Stimulated activated CD8-positive, alpha-beta memory T cell treated with anti-CD3 and anti-CD28 coated beads, Interleukin-7, amount 100 ng/mL, for 4 hours (primary cell): ENCODE data around the gene CLIP1.
"Not testable (repeated sequence)": the region's sequence is repeated elsewhere in the genome, so short reads cannot be mapped to it uniquely, and the experiment has no call there.

Experiments
- DNase-seq, 2 donors: peaks; one replicate each; pipeline ENCODE4 v3.0.0-alpha.2; 2020; ENCODE audit warnings: low read depth in 2 of 2

The CLIP1 gene

DNA sequence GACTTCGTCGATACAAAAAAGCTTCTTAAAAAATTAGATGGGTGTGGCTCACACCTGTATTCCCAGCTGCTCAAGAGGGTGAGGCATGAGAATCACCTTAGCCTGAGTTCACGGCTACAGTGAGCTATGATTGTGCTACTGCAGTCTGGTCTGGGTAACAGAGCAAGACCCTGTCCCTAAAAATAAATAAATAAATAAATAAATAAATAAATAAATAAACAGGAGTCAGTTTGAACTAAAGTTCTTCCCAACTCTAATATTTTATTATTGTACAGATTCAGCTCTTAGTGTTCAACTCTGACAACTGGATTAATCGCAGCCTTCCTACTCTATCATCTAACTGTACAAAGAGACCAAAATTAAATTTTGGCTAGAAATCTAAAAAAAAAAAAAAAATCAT is 12.7 kb upstream of the CLIP1 start:
- no peak for DNase-seq

DNA sequence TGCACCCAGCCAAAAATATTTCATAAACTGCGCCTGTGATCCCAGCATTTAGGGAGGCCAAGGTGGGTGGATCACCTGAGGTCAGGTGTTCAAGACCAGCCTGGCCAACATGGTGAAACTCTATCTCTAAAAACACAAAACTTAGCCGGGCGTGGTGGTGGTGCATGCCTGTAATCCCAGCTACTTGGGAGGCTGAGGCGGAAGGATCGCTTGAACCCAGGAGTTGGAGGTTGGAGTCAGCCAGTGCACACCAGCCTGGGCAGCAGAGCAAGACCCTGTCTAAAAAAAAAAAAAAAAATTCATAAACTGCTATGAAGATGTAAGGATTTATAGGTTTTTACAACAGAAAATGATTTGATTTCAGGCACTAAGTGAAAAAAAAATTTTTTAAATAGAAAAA is 6.6 kb upstream of the CLIP1 start:
- DNase-seq, result not testable (repeated sequence)

DNA sequence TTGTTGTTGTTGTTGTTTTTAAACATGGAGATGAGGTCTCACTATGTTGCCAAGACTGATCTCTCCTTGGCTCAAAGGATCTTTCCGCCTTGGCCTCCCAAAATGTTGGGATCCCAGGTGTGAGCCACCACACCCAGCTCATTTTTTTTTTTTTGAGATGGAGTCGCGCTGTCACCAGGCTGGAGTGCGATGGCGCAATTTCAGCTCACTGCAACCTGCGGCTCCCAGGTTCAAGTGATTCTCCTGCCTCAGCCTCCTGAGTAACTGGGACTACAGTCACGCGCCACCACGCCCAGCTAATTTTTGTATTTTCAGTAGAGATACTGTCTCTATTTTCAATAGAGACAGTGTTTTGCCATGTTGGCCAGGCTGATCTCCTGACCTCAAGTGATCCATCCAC is 4.9 kb upstream of the CLIP1 start:
- no peak for DNase-seq

DNA sequence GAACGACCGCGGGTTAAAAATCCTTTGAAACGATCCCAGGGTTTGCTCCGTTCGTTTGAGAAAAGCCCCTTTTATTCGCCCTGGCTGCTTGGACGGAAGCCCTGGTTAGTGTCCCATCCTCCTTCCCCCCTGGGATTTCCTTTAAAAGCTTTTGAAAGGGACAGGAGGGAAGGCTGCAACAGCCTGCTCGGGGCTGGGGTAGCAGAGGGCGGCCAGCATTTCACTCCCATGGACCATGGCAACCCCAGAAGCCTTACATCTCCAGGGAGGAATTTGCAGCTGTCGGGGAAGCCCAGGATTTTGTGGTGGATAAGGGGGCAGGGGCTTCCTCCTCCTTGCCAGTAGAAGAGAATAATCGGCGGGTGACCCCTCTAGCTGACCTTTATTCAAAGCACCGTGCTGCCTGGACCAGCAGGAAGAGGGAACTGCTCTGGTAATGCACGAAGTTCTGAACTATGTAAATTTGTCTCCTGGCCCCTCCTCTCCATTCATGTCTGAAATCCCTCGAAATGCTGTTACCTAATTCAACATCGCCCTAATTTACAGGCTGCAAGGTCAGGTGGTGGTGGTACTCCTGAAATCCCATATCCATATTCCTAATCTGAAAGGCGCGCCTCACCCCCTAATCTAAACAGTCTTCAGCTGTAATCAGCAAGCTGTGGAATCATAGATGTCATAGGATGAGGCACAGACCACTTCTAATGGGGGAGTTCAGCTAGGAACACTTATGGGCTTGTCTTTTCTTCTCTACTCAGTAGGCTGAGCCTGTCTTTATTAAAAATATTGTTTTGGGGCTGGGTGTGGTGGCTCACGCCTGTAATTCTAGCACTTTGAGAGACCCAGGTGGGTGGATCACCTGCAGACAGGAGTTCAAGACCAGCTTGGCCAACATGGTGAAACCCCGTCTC is 1.0 kb upstream of the CLIP1 start:
- no peak for DNase-seq

DNA sequence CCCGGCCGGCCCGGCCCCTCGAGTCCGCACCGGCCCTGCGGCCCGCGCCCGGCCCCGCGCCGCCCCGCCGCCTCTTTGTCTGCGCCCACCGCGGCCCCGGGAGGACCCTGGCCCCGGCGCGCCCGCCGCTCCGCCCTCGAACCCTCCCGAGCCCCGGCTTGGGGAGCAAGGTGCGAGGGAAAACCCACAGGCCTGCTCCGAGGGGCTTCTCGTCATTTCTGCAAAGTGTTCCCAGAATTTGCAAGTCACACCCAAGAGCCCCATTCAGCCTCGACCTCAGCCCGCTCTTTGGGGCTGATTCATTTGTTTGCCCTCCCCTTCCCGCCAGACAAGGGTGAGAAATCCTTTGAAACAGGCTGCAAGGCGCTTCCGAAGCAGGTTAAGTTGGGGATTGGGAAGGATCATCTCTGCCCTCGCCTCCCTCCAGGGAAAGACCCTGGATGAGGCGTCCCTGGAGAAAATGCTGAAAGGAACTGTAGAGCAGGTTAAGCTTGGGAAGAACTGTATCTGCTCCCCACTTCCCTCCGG is 325 bp upstream of the CLIP1 start:
- DNase-seq, result peak; percentile 49 to 55

DNA sequence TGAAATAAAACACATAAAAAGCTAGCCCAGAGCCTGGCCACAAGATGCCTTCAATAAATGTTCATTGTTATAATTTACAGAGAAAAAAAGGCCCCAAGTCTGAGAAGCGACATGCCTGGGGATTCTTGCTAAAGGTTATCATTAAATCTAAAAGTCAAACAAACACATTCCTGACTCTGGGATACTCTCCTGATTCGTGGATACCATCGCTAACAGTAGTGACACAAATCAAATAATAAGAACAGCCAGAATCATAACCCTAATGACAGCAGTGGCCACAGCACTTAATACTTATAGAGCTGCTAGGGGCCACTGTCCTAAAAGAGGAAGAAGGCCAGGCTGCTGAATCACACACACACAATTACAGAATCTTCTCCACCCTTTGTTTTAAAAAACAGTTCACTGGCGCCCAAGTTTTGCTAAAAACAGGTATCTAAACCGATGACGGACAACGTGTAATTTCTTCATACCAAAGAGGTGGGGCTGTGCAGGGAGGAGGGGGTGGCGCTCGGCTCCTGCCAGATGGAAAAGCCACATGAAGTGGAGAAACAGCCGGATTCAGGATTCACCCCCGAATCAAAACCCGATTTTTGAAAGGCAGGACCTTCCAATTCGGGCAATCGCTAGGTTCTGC is 1.2 kb downstream of the CLIP1 start:
- peak in 1 of 2 donors; percentile 3 for DNase-seq

DNA sequence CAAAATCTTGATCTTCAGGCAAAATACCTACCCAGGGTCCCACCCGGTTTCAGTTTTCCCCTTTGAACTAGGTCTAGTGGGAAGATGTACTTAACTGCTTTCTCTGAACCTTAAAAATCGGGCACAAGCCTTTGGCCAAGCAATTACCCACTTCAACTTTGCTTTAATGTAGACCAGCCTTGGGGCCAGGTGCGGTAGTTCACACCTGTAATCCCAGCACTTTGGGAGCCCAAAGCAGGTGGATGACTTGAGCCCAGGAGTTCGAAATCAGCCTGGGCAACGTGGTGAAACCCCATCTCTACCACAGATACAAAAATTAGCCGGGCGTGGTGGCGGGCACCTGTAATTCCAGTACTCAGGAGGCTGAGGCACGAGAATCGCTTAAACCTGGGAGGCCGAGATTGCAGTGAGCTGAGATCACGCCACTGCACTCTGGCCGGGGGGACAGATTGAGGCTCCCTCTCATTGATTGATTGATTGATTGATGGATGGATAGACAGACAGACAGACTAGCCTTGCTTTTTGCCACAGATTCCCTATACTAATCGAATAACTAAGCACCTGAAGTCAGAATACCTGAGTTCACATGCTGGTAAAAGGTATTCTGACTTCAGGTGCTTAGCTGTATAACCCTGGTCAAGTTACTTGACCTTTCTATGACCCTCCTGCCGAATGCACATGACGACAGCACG is 1.9 kb downstream of the CLIP1 start:
- no peak for DNase-seq

DNA sequence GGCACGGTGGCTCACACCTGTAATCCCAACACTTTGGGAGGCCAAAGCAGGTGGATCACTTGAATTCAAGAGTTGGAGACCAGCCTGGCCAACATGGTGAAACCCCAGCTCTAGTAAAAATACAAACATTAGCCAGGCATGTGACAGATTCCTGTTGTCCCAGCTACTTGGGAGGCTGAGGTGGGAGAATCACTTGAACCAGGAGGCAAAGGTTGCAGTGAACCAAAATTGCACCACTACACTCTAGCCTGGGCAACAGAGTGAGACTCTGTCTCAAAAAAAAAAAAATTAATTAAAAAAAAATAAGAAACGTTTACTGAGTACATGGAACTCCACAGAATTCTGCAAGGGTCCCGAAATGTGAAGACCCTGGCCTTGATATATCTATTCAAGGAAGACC is 3.4 kb downstream of the CLIP1 start:
- DNase-seq, result not testable (repeated sequence)

DNA sequence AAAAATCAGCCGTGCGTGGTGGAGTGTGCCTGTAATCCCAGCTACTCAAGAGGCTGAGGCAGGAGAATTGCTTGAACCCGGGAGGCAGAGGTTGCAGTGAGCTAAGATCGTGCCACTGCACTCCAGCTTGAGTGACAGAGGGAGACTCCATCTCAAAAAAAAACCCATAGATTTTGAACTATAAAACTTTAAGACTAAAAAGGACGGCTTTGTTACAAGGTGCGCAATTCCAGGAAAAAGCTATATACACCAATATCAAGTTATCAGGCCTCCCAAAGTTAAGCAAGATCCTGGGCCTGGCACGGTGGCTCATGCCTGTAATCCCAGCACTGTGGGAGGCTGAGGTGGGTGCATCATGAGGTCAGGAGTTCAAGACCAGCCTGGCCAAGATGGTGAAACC is 6.8 kb downstream of the CLIP1 start:
- not testable (repeated sequence) for DNase-seq

DNA sequence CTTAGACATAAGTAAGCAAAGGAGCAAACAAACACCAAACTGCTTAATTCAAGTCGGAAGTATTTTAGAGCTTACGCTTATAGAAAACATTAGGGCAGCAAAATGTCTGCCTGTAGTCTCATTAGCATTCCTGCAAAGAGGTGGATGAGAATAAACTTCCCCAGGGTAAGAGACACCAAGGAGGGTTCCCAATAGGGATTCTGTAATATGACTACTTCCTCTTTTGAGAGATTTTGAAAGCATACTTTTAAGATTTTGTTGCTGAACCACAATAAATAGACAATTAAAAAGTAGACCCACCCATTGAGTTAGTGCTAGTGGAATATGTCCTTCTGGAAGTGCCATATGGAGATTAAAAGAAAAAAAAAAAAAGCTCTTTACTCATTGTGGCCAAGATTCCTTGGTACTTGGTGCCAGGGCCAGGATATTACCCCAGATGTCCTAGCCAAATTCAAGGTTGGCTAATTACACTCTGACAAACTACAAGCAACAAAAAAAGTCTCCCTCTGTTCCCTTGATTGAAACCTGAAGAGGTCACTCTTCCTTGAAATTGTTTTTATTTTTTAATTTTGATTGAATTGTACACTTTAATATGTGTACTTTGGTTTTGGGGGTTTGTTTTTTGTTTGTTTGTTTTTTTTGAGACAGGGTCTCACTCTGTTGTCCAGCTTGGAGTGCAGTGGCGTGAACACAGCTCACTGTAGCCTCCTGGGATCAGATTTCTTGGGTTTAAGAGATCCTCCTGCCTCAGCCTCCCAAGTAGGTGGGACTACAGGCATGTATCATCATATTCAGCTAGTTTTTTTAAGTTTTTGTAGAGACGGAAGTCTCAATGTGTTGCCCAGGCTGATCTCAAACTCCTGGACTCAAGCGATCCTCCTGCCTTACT is 8.7 kb downstream of the CLIP1 start:
- DNase-seq, result no peak

DNA sequence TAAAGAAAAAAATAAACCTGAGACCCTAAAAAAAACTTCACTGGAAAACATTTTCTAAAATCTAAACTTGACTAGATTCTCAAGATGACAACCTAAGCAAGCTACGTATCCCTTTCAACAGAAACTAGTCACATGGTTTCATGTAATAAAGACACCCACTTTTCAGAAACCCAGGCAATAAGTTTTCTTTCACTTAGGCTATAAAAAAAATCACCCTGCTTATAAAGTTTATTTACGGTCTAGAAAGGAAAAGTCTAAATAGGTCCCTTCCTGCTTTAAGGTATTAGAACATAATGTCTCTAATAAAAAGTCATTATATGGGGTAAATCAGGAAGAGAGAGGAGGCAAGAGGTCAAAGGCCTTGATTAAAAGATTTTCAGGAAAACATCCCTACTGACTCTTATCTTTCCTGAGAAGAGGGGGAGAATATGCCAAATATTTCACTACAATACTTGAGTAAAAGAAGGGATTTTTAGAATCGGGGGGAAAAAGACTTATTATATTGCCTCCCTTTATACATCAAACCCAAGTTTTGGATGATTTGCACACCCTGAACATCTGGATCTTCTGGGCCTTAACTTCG is 9.5 kb downstream of the CLIP1 start:
- no peak for DNase-seq

DNA sequence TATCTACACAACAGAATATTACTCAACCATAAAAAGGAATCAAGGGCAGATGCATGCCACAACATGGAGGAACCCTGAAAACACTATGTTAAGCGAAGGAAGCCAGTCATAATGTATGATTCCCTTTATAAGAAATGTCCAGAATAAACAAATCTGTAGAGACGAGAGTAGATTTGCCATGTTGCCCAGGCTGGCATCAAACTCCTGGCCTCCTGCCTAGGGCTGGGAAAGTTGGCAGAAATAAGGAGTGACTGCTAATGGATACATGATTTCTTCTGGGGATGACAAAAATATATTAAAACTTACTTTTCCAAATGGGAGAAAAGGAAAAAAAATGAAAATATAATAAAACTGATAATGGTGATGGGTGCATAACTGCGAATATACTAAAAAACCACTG is 10.9 kb downstream of the CLIP1 start:
- DNase-seq, result no peak

DNA sequence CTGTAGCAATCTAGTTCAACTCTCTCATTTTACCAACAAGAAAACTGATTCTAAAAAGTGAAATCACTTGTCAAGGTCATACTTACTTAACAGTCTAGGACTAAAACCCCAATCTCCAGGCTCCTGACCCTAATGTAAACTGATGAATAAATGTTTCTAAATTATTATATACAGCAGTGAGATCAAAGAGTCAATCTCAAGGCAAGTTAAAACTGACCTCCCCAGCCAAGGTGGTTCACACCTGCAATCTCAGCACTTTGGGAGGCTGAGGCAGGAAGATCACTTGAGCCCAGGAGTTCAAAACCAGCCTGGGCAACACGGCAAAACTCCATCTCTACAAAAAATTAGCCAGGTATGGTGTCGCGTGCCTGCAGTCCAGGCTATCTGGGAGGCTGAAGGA is 15.3 kb downstream of the CLIP1 start:
- no peak for DNase-seq

DNA sequence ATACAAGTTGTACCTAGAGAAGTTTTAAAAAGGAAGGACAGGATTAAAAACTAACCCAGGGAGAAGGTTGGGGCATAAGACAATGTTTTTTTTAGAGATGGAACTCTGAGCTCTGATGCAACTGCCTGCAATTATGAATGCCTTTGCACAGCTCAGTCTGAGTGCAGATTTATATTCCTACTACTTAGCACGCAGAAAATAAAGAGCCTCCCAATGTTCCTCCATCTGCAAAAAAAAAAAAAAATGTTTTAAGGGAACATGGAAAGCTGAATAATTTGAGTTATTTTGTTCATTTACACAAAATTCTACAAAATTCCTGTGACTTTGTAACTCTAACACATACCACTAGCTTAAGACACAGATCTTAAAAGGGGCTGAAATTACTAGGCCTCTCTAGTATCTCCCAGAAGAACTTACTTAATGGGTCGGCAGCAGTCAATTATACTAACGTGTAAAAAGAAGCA is 15.7 kb downstream of the CLIP1 start:
- DNase-seq, result no peak

DNA sequence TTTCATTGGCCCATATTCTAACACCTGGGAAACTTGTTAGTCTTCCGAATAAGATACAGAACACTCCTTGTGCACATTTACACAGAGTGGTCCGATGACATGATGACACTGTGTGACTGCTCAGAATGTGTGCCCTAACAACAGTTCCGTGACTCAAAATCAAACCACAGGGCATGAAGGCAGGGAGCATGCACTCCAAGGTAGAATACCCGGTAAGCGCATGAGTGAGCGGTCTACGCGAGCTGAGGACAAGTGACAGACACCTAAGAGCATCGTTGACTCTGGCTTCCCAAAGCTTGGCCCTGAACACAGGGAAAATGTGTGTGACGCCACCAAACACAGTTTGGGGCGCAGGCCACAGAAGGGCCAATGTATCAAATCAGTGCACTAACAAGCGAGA is 18.6 kb downstream of the CLIP1 start:
- no peak for DNase-seq

DNA sequence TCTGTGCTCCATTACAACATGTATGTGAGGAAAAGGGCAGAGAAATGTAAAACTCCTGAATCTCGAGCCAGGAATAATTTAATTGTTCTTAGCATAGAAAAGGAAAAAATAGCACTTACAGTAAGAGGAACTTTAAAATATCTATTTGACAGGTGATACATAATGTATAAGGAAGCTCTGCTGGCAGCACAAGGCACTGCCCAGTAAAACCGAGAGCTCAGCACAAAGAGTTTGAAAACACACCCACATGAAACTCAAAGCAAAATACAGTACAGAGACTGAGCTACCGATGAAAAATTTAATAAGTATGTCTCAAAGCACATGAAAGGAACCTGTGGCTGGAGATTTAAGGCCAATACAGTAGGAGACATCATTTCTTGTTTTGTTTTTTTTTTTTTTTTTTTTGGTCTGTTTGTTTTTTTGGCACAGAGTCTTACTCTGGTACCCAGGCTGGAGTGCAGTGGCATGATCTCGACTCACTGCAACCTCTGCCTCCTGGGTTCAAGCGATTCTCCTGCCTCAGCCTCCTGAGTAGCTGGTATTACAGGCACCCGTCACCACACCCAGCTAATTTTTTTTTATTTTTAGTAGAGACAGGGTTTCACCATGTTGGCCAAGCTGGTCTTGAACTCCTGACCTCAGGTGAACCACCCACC is 19.2 kb downstream of the CLIP1 start:
- DNase-seq, result no peak

DNA sequence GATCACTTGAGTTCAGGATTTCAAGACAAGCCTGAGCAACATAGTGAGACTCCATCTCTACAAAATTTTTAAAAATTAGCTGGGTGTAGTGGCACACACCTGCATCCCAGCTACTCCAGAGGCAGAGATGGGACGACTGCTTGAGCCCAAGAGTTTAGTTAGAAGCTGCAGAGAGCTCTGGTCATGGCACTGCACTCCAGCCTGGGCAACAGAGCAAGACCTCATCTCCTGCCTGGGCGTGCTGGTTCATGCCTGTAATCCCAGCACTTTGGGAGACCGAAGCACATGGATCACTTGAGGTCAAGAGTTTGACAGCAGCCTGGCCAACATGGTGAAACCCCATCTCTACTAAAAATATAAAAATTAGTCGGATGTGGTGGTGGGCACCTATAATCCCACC is 20.2 kb downstream of the CLIP1 start:
- no peak for DNase-seq

DNA sequence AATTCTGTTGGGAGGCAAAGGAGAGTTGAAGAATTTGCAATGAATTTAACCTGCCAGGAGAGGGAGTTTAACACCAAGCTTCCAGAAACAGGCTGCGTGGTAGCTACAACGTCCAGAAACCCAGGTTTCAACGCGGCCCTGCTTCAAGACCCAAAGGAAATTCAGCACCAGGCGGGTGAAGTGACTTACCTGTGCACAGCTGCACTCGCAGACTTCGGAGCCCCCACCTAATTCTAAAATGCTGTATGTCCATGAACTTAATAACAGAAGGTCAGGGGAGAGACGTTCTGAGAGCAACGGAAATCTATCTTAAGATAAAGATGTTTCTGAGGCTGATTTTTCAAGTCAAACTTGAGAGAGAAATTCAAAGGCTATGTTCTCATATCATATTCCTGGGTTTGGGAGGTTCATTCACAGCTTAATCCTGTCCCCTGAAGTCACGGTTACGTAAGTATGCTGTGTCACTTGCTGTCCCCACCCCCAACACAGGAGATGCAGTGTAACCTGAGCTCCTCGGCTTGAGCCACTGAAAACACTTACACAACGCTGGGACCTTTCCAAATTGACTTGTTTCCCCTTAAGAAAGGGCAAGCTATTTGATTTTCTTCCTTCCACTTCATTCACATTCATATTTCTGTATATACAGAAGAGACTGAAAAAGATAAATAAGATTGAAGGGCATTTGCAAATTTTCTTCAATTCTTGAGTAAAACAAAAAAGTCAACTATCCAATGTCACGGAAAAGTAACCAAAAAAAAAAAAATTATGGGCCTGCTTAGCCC is 22.7 kb downstream of the CLIP1 start:
- DNase-seq, result peak in 1 of 2 donors; percentile 8

DNA sequence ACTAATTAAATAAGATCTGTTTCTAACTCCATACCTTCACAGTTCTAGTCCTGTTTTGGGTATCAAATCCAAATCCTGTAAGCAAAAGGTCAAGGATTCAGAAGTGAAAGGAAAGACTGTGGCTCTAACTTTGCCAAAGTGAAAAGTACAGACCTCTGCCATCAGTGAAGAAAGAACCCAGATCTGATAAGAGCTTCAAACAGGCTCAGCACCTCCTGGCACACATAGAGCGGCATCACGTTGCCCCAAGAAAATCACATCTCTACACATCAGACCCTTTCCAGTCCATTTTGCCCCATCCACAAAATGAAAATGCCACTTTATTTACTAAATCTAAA is 23.2 kb downstream of the CLIP1 start:
- no peak for DNase-seq

DNA sequence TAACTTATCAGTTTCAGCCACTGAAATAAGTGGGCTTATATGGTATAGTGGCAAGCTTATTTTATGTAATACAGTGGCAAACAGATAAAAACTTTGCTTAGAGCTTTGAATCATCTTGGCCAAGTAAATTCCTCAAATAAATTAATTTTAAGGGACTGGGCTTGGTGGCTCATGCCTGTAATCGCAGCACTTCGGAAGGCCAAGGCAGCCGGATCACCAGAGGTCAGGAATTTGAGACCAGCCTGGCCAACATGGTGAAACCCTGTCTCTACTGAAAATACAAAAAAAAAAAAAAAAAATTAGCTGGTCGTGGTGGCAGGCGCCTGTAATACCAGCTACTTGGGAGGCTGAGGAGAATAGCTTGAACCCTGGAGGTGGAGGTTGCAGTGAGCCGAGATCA is 24.5 kb downstream of the CLIP1 start:
- DNase-seq, result not testable (repeated sequence)
